NCI-H2227 treated with DMSO at 0.1 percent for 48 hours (cell line): ENCODE data around the gene CERS1.

Experiments
- DNase-seq: peaks from one replicate; lab custom pipeline; 2025; lab: John Stamatoyannopoulos, UW

Gene CERS1

GRCh38 chr19:18898607-18899408 is 2.9 kb upstream of the CERS1 start:
- DNase-seq: no peak

- no peak for DNase-seq
Observed at GRCh38 chr19:18898081-18898606, 2.2 kb upstream of the CERS1 start.

- DNase-seq: no peak
Observed at GRCh38 chr19:18897094-18898029, 1.4 kb upstream of the CERS1 start.

- DNase-seq: no peak
Observed at GRCh38 chr19:18896421-18896841, 473 bp upstream of the CERS1 start.

- DNase-seq: no peak
Observed at GRCh38 chr19:18895038-18895823, 727 bp downstream of the CERS1 start.

GRCh38 chr19:18894254-18895037 is 1.5 kb downstream of the CERS1 start:
- DNase-seq: peak; percentile 71

- no peak for DNase-seq
Observed at GRCh38 chr19:18893587-18894253, 2.2 kb downstream of the CERS1 start.

- no peak for DNase-seq
Observed at GRCh38 chr19:18889949-18890745, 5.8 kb downstream of the CERS1 start.

GRCh38 chr19:18886972-18887371 is 9.0 kb downstream of the CERS1 start:
- DNase-seq: no peak

GRCh38 chr19:18883526-18884304 is 12.2 kb downstream of the CERS1 start:
- no peak for DNase-seq

GRCh38 chr19:18881491-18881890 is 14.5 kb downstream of the CERS1 start:
- DNase-seq: no peak

- DNase-seq: no peak
Observed at GRCh38 chr19:18879579-18880373, 16.2 kb downstream of the CERS1 start.

GRCh38 chr19:18878858-18879578 is 16.9 kb downstream of the CERS1 start:
- no peak for DNase-seq

GRCh38 chr19:18878058-18878797 is 17.7 kb downstream of the CERS1 start:
- DNase-seq: no peak

- DNase-seq: no peak
Observed at GRCh38 chr19:18876865-18877264, 19.1 kb downstream of the CERS1 start.

GRCh38 chr19:18875726-18876125 is 20.2 kb downstream of the CERS1 start:
- DNase-seq: no peak

GRCh38 chr19:18871543-18871942 is 24.4 kb downstream of the CERS1 start:
- no peak for DNase-seq
